Adrenal gland (tissue), 12 donors: ENCODE measurements around the gene LIPJ. TPM values are rescaled to one million over a fixed set of nuclear protein-coding genes. Genes with fewer than 3 reads are reported as not detected.

Experiments
- DNase-seq, 7 donors: peaks; one replicate each; pipeline ENCODE4 v3.0.0-alpha.2; 2019 to 2020
- H3K27ac ChIP-seq, 5 donors: fragments of 200-600 bp; sonication (generic) in 4 of 5; 1 replicate in 3 of 5; 2 replicates in 2 of 5; pipeline versions ENCODE4 v1.5.1 to v1.8.0; 2016 to 2020; ENCODE audit warnings: mild to moderate bottlenecking in 1 of 5
- H3K27me3 ChIP-seq: fragments of 200-600 bp; 2 replicates; pipeline ENCODE4 v1.8.0; 2021
- H3K36me3 ChIP-seq, 2 donors: fragments of 200-600 bp; replicated peaks in 1 of 2; 1 replicate in 1 of 2; 2 replicates in 1 of 2; pipeline versions ENCODE4 v1.5.1 to v1.8.0; 2018 to 2022
- H3K4me1 ChIP-seq, 2 donors: fragments of 200-600 bp; replicated peaks in 1 of 2; 1 replicate in 1 of 2; 2 replicates in 1 of 2; pipeline versions ENCODE4 v1.5.1 to v1.8.0; 2018 to 2021
- H3K4me3 ChIP-seq, 4 donors: fragments of 200-600 bp; sonication (generic) in 3 of 4; one replicate each; pipeline ENCODE4 v1.5.1; 2016 to 2018
- H3K9me3 ChIP-seq, 3 donors: fragments of 200-600 bp; sonication (generic) in 1 of 3; replicated peaks in 1 of 3; 1 replicate in 2 of 3; 2 replicates in 1 of 3; pipeline versions ENCODE4 v1.5.1 to v1.8.0; 2016 to 2021
- CTCF ChIP-seq, 6 experiments: fragments of 450-650 bp in 4 of 6; fragments of 200-600 bp in 2 of 6; sonication (generic) in 1 of 6; IDR thresholded peaks; 1 replicate in 5 of 6; 2 replicates in 1 of 6; pipeline versions ENCODE4 v1.5.1 to v1.8.0; 2016 to 2021; ENCODE audit warnings: antibody characterized with exemption in 6 of 6, mild to moderate bottlenecking in 2 of 6, moderate library complexity in 1 of 6
- POLR2A ChIP-seq, 2 donors: fragments of 450-650 bp; IDR thresholded peaks; one replicate each; pipeline ENCODE4 v1.6.1; 2017; ENCODE audit warnings: antibody characterized with exemption in 2 of 2, mild to moderate bottlenecking in 2 of 2, moderate library complexity in 1 of 2
- WGBS, 4 donors: extraction: QIAGEN DNeasy Blood & Tissue Kit in 2 of 4; methylation state at CpG; one replicate each; pipeline versions ENCODE4 v1.1.5 to v1.1.7; 2013 to 2017; 5-methylcytosine and 5-hydroxymethylcytosine counted together
- intact Hi-C, 2 donors: fragments of 100-400 bp; cut with DNase I; formaldehyde crosslinking; loops; one replicate each; pipeline versions ENCODE4 v1.14.1 to v1.15.0; 2022 to 2023
- polyA plus RNA-seq, 3 donors: library from polyadenylated mRNA; stranded (reverse); fragments of 200-250 nt in 2 of 3; fragments of 350-450 nt in 1 of 3; fragmentation: Illumina TruSeq in 1 of 3; extraction: RNeasy Lipid Tissue Mini Kit (QIAGEN cat#74804) in 1 of 3; gene quantifications; one replicate each; pipeline ENCODE4 v1.2.3, GENCODE V29; 2013 to 2014
- total RNA-seq, 9 donors: library from RNA; depleted of rRNA in 4 of 9; stranded (reverse); fragments of >200 nt in 4 of 9; fragments of 120-200 nt in 1 of 9; fragmentation: NEBNext Ultra II Directional in 1 of 9; extraction: Animal tissue kit (Norgen Biotek cat#: 25700) in 1 of 9; gene quantifications; one replicate each; pipeline versions ENCODE4 v1.1.0 to v1.2.4, GENCODE V29; 2013 to 2023
- donor health status: healthy with polysubstance abuse.
- donor health status: Bipolar disorder and iron deficiency.
- donor health status: DM: yes; HTN: yes; CAD: no.
- donor health status: DM: no; HTN: no; CAD: no.
- donor health status: DM: no; HTN: no; CAD: no.
- donor health status: DM: yes; HTN: yes; CAD: no.

LIPJ gene
- total and polyA plus RNA-seq, 12 donors, result 0.05 to 0.17 (median 0.07) TPM; not detected in 9

- Histone ChIP-seq H3K9me3 (no peaks in the 10 kb centered on the region), H3K27me3 (no peaks in the 10 kb centered on the region), H3K4me1 (peaks cover 0 to 6% of the 10 kb centered on the region in 2 donors), H3K4me3 (no peak overlapping the region), H3K36me3 (no peaks in the 10 kb centered on the region), H3K27ac (peak overlapping the region in 3 of 5 donors; percentile 5 to 85 (median 75))
- TF ChIP-seq CTCF (IDR thresholded peaks at IDR 0.05), result no peak
- intact Hi-C loops, result no loop called here
- 77 to 83% (median 78%) methylated on average over 5 of the region's 5 CpGs for WGBS, 4 donors
- DNase-seq, result no peak
Measured at GRCh38 chr10:88541116-88541626, 45.4 kb upstream of the LIPJ start.

- DNase-seq, result peak in 4 of 7 donors; percentile 22 to 65 (median 24)
- Histone ChIP-seq H3K36me3 (no peaks in the 10 kb centered on the region), H3K4me3 (no peak overlapping the region), H3K9me3 (no peaks in the 10 kb centered on the region), H3K4me1 (peaks cover 0 to 6% of the 10 kb centered on the region in 2 donors), H3K27ac (peak overlapping the region in 2 of 5 donors; percentile 75 to 85), H3K27me3 (no peaks in the 10 kb centered on the region)
- WGBS, 4 donors, result 58 to 69% (median 62%) methylated on average over 4 of the region's 4 CpGs
- intact Hi-C loops, result no loop called here
- no peak for TF ChIP-seq CTCF (IDR thresholded peaks at IDR 0.05)
- no peak for TF ChIP-seq POLR2A (IDR thresholded peaks at IDR 0.05)
Measured at GRCh38 chr10:88542522-88542921, 44.0 kb upstream of the LIPJ start.

GRCh38 chr10:88544140-88544870, 42.3 kb upstream of the LIPJ start:
- WGBS, 4 donors, result 86 to 100% (median 96%) methylated on average over 2 of the region's 2 CpGs
- Histone ChIP-seq H3K27ac (no peak overlapping the region), H3K36me3 (no peaks in the 10 kb centered on the region), H3K27me3 (no peaks in the 10 kb centered on the region), H3K9me3 (no peaks in the 10 kb centered on the region), H3K4me1 (peaks cover 0 to 6% of the 10 kb centered on the region in 2 donors), H3K4me3 (no peak overlapping the region)
- no peak for TF ChIP-seq POLR2A (IDR thresholded peaks at IDR 0.05)
- no peak for TF ChIP-seq CTCF (IDR thresholded peaks at IDR 0.05)
- no peak for DNase-seq
- intact Hi-C loops, result no loop called here

- Histone ChIP-seq H3K27ac (no peak overlapping the region), H3K4me1 (peaks cover 0 to 6% of the 10 kb centered on the region in 2 donors), H3K9me3 (no peaks in the 10 kb centered on the region), H3K36me3 (no peaks in the 10 kb centered on the region), H3K4me3 (no peak overlapping the region), H3K27me3 (no peaks in the 10 kb centered on the region)
- WGBS, 4 donors, result 70 to 92% (median 84%) methylated on average over 4 of the region's 4 CpGs
- intact Hi-C loops, result no loop called here
- DNase-seq, result no peak
- no peak for TF ChIP-seq POLR2A (IDR thresholded peaks at IDR 0.05)
- no peak for TF ChIP-seq CTCF (IDR thresholded peaks at IDR 0.05)
Measured at GRCh38 chr10:88545359-88545758, 41.2 kb upstream of the LIPJ start.
